Muscle of back (tissue), 11 donors: ENCODE data around the gene SLC16A3. TPM values are rescaled to one million over a fixed set of nuclear protein-coding genes. Genes with fewer than 3 reads are reported as not detected.

Experiments
- DNase-seq, 3 donors: peaks; one replicate each; pipeline versions ENCODE4 v3.0.0 to v3.0.0-alpha.2; 2013
- polyA plus RNA-seq, 10 donors: library from polyadenylated mRNA; unstranded; fragments of 120-200 nt; gene quantifications; one replicate each; pipeline ENCODE4 v1.2.1, GENCODE V29; 2013; ENCODE audit not compliant: insufficient read length in 10 of 10

Gene SLC16A3
- polyA plus RNA-seq, 10 donors, result 20.2 to 39.1 (median 23.3) TPM

DNA sequence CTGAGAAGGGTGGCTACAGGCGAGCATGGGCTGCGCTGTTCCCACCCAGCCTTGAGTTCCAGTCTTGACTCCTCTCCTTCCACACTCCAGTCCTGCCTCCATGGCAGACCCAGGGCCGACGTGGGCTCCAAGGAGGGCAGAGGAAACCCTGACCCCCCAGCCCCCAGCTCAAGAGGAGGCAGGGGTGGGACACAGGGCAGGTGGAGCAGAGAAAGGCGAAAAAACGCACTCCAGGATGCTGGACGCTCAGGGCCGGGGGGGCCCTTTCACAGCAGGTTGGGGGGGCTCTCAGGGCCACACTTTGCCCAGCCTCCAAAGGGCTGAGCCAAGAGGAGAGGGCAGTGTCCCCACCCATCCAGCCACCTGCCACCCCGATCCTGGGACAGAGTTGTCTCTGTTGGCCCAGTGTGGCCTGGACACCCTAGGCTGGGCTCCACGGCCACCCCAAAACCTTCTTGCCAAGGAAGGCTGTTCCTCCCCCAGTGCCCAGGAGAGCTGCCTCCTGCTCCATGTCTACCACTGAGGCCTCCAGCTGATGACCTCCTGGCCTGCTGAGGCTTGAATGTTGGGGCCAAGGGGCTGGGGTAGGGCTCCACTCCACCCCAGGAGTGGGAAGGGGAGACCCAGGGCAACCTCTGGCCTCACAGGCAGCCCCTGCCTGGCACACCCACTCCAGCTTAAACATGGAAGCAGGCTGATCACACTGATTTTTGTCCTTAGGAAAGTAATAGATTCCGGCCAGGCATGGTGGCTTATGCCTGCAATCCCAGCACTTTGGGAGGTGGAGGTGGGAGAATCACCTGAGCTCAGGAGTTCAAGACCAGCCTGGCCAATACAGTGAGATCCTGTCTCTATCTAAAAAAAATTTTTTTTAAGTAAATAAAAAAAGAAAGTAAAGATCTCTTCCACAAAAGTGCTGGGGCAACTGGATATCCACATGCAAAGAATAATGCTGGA lies 8.8 kb upstream of the SLC16A3 start:
- DNase-seq, result no peak

DNA sequence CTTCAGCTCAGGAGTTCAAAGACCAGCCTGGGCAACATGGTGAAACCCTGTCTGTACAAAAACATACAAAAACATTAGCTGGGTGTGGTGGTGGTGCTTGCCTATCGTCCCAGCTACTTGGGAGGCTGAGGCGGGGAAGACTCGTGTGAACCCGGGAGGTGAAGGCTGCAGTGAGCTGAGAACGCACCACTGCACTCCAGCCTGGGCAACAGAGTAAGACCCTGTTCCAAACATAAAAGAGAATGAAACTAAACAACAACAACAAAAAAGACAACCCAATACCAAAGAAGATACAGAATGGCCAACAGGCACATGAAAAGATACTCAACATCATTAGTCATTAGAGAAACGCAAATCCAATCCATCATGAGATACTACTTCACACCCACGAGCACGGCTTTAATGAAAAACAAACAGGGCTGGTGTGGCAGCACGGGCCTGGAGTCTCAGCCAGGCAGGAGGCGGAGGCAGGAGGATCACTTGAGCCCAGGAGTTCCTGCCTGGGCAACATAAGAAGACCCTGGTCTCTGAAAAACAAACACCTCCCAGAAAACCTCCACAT lies 7.4 kb upstream of the SLC16A3 start:
- no peak for DNase-seq

GRCh38 chr17:82222816-82223215 lies 6.0 kb upstream of the SLC16A3 start:
- no peak for DNase-seq

GRCh38 chr17:82223517-82223916 lies 5.3 kb upstream of the SLC16A3 start:
- no peak for DNase-seq

- DNase-seq, result no peak
Measured at GRCh38 chr17:82224666-82225065, 4.2 kb upstream of the SLC16A3 start.

DNA sequence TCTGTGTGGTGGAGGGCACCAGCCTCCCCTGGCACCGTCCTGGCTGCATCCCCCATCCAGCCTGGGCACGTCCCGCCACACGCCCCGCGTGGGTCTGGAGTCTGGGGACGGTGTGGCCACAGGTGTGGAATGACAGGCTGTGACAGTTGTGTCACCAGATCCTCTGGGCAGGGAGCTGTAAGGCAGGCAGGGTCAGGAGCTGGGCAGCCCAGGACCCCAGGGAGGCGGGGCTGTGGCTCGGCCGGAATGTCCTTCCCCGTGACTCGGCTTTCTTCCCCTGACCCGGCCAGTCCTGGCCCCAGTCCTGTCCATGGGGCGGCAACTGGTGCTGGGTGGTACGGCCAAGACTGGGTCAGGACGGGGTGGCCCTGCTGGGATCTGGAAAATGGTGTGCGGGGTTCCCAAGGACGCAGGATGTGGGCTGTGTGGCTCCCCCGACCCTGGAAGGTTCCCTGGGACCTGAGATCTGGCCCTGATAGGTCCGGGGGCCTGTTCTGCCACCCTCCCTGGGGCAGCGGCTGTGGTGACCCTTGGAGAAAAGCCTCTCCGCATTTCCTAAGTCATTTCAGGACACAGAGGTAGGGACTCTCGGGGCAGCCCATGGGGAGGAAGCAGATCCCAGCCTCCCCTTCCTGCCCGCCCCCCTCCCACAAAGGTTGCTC lies 3.3 kb upstream of the SLC16A3 start:
- DNase-seq, result peak in 1 of 3 donors; percentile 19

GRCh38 chr17:82226146-82226808 lies 2.6 kb upstream of the SLC16A3 start:
- DNase-seq, result no peak

GRCh38 chr17:82226809-82227628 lies 1.8 kb upstream of the SLC16A3 start:
- no peak for DNase-seq

GRCh38 chr17:82227629-82228277 lies 1.1 kb upstream of the SLC16A3 start:
- peak in 1 of 3 donors; percentile 21 for DNase-seq

DNA sequence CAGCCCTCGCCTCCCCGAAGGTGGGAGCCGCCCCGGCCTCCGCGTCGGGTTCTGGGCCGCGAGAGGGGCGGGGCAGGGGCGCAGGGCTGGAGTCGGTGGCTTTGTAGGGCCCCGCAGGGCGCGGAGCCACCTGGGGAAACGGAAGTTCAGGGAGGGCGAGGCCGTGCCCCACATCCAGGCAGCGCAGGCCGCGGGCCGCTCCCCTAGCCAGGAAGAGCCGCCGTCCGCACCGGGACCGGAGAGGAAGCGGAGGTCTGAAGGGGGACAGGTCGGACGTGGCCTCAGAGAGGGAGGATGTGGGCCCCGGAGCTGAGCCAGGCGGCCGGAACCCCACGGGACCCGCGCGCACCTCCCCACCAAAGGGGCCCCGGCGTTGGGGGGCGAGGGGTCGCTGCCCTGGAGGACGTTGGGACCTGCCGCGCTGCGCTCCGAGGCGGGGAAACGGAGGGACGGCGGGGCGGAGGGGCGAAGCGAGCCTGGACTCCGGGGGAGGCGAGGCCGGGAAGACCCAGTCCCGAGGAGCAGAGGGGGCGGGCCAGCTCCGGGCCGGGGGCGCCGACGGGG lies 482 bp upstream of the SLC16A3 start:
- peak in 1 of 3 donors; percentile 65 for DNase-seq

GRCh38 chr17:82229698-82230608 lies 1.1 kb downstream of the SLC16A3 start:
- DNase-seq, result peak in 1 of 3 donors; percentile 65

GRCh38 chr17:82230609-82231311 lies 1.9 kb downstream of the SLC16A3 start:
- DNase-seq, result peak; percentile 81 to 93 (median 82)

GRCh38 chr17:82231312-82231561 lies 2.4 kb downstream of the SLC16A3 start:
- no peak for DNase-seq

DNA sequence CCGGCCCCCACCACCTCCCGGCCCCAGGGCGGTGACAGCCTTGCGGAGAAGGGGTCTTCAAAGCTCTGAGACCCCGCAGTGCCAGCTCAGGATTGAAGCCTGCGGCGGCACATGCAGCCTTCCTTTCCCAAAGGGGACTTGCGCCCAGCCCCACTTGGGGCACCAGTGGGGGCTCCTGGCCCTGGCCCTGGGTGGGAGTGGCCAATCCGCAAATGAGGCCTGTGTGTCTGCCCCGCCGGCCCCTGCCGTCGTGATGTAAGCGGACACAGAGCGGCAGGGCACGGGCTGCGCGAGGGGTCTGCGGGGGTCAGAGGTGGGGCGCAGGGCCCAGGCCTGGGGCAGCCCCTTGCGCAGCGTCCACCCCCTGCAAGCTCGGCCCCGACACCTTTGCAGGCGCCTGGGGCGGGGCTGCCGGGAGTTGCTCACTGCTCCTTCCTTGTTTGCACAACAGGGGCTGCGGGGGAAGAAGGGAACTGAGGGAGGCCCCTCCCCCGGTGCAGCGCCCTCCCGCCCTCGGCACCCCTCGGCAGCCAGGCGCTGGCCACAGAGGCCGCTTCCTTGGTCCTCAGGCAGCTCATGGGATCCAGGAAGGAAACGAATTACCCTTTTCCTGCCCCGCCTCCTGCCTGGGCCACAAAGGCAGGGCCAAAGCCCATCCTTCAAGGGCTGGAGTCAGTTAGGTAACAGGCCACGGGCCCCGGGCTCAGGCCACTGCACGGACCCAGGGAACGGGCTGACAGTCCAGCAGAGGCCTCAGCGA lies 2.9 kb downstream of the SLC16A3 start:
- peak in 1 of 3 donors; percentile 84 for DNase-seq

DNA sequence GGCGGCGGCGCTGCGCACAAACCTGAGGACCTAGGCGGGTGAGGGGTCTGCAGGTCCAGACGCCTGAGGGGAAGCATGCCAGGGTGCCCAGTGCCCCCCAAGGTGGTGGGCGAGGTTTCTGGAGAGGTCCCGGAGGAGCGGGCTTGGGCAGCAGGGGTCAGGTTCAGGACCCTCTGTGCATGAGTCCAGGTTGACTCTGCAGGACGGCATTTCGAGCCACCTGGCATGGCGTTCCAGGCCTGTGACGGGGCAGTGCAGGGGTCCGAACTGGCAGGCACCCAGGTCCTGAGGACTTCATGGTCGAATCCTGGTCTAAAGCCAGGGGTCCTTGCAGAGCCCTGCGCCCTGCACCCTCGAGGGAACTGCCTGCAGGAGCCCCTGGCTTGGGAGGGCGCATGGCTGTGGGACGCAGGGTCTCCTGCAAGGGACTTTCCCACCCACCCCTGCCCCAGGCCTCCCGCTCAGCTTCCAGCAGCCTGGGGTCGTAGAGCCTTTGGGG lies 3.5 kb downstream of the SLC16A3 start:
- no peak for DNase-seq

GRCh38 chr17:82232876-82233785 lies 4.3 kb downstream of the SLC16A3 start:
- DNase-seq, result no peak
